Caco-2 (cell line): ENCODE results near the gene NNAT. TPM values are rescaled to one million over a fixed set of nuclear protein-coding genes. Genes with fewer than 3 reads are reported as not detected.
A peak's percentile ranks its signal among the peaks of the same experiment; 100 is the strongest.

ENCODE experiments used
- BruUV-seq: library from RNA; stranded (reverse); fragments of 400-500 nt; replicated peaks from 2 replicates; lab custom pipeline; 2021; lab: Mats Ljungman, UMichigan
- CTCF ChIA-PET: fragments of 300-600 bp; sonication (Branson Sonifier 250); formaldehyde crosslinking; loops from one replicate; lab custom pipeline; 2022; ENCODE audit warnings: antibody characterized with exemption; lab: Charles Lee
- POLR2A ChIA-PET: fragments of 300-600 bp; sonication (Branson Sonifier 250); formaldehyde crosslinking; loops from one replicate; lab custom pipeline; 2022; ENCODE audit warnings: antibody characterized with exemption; lab: Charles Lee
- DNase-seq, 2 experiments: peaks; one replicate each; pipeline versions ENCODE4 v3.0.0 to v3.0.0-alpha.2; 2020 to 2022
- H3K27me3 ChIP-seq: replicated peaks from 2 replicates; pipeline ENCODE4 v1.6.0; 2011; ENCODE audit warnings: low read length; ENCODE audit not compliant: control insufficient read depth, insufficient read depth
- H3K36me3 ChIP-seq: 2 replicates; pipeline ENCODE4 v1.5.1; 2011; ENCODE audit warnings: low read length; ENCODE audit not compliant: control insufficient read depth, insufficient read depth
- H3K4me1 ChIP-seq: fragments of 250-450 bp; sonication (Bioruptor Pico); 2 replicates; pipeline ENCODE4 v1.5.1; 2020; ENCODE audit warnings: mild to moderate bottlenecking
- H3K4me3 ChIP-seq: 2 replicates; pipeline ENCODE4 v1.5.1; 2011; ENCODE audit warnings: low read depth, mild to moderate bottlenecking, control low read depth, low read length
- H3K9me3 ChIP-seq: fragments of 250-450 bp; sonication (Bioruptor Pico); 2 replicates; pipeline ENCODE4 v1.5.1; 2020; ENCODE audit warnings: mild to moderate bottlenecking, moderate library complexity
- H3K27ac Mint-ChIP-seq: one replicate; pipeline ENCODE4 v1.8.0; 2022; ENCODE audit warnings: mixed read lengths; ENCODE audit not compliant: unreplicated experiment
- H3K27me3 Mint-ChIP-seq: one replicate; pipeline ENCODE4 v1.8.0; 2022; ENCODE audit warnings: mixed read lengths; ENCODE audit not compliant: insufficient read depth, unreplicated experiment
- H3K36me3 Mint-ChIP-seq: one replicate; pipeline ENCODE4 v1.8.0; 2022; ENCODE audit warnings: mild to moderate bottlenecking, mixed read lengths; ENCODE audit not compliant: insufficient read depth, unreplicated experiment
- H3K4me1 Mint-ChIP-seq: one replicate; pipeline ENCODE4 v1.8.0; 2022; ENCODE audit warnings: low read depth, mixed read lengths; ENCODE audit not compliant: unreplicated experiment
- H3K4me3 Mint-ChIP-seq: one replicate; pipeline ENCODE4 v1.8.0; 2022; ENCODE audit warnings: mild to moderate bottlenecking, moderate library complexity, mixed read lengths; ENCODE audit not compliant: unreplicated experiment
- H3K9me3 Mint-ChIP-seq: one replicate; pipeline ENCODE4 v1.8.0; 2022; ENCODE audit warnings: mixed read lengths; ENCODE audit not compliant: unreplicated experiment
- intact Hi-C: fragments of 100-400 bp; cut with micrococcal nuclease; formaldehyde crosslinking; loops from one replicate; pipeline ENCODE4 v1.10.0; 2022; ENCODE audit not compliant: unreplicated experiment
- total RNA-seq: library from RNA; stranded (reverse); gene quantifications from 2 replicates; pipeline ENCODE4 v1.2.3, GENCODE V29; 2022
- TF ChIP-seq, protein P1 (sequence below), 2 experiments: fragments of 200-600 bp in 1 of 2; IDR thresholded peaks; 1 replicate in 1 of 2; 2 replicates in 1 of 2; pipeline versions ENCODE4 v1.5.1 to v1.8.0; 2011 to 2022; ENCODE audit warnings: antibody characterized with exemption in 1 of 2, control low read depth in 1 of 2, inconsistent platforms in 1 of 2, low read depth in 1 of 2, low read length in 1 of 2, mild to moderate bottlenecking in 1 of 2, moderate library complexity in 1 of 2; ENCODE audit not compliant: insufficient read depth in 1 of 2, severe bottlenecking in 1 of 2, unreplicated experiment in 1 of 2

NNAT gene
- total RNA-seq, 1 experiment from 2014 or later = not detected

DNA sequence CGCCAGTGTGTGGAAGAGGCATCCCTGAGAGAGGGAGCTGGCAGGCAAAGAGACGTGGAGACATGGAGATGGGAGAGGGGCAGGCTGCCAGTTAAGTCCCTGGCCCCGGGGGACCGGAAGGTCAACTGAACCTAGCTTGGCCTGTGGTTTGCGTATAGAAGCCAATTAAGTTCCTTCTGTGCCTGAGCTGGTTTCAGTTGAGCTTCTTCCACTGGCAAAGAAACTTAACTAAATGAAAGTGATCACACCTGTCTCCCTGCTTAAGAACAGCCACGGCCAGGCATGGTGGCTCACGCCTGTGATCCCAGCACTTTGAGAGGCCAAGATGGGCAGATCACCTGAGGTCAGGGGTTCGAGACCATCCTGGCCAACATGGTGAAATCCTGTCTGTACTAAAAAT, 26.7 kb upstream of the NNAT start:
- intact Hi-C loops = no loop called here
- Histone ChIP-seq H3K27me3 (no peaks in the 10 kb centered on the region), H3K9me3 (no peaks in the 10 kb centered on the region), H3K4me1 (no peaks in the 10 kb centered on the region), H3K36me3 (no peaks in the 10 kb centered on the region), H3K4me3 (no peak overlapping the region)
- CTCF ChIA-PET = interaction anchor here (0.9 to 1.2 kb wide), 3 partner anchors 12 to 302 kb away, joined by 3 read pairs; no protein-coding TSS in a partner anchor
- H3K36me3 Mint-ChIP-seq = no peaks in the 10 kb centered on the region
- no peaks in the 10 kb centered on the region for H3K27me3 Mint-ChIP-seq
- no peaks in the 10 kb centered on the region for H3K9me3 Mint-ChIP-seq
- TF ChIP-seq, protein P1, sequence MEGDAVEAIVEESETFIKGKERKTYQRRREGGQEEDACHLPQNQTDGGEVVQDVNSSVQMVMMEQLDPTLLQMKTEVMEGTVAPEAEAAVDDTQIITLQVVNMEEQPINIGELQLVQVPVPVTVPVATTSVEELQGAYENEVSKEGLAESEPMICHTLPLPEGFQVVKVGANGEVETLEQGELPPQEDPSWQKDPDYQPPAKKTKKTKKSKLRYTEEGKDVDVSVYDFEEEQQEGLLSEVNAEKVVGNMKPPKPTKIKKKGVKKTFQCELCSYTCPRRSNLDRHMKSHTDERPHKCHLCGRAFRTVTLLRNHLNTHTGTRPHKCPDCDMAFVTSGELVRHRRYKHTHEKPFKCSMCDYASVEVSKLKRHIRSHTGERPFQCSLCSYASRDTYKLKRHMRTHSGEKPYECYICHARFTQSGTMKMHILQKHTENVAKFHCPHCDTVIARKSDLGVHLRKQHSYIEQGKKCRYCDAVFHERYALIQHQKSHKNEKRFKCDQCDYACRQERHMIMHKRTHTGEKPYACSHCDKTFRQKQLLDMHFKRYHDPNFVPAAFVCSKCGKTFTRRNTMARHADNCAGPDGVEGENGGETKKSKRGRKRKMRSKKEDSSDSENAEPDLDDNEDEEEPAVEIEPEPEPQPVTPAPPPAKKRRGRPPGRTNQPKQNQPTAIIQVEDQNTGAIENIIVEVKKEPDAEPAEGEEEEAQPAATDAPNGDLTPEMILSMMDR (IDR thresholded peaks at IDR 0.05; ENCODE audit: insufficient read depth in 1 of 2, low read depth in 1 of 2, low read length in 1 of 2, severe bottlenecking in 1 of 2, unreplicated experiment in 1 of 2) = no peak
- DNase-seq = peak in 1 of 2 experiments; percentile 31
- BruUV-seq = no TSS peak
- H3K4me1 Mint-ChIP-seq = no peaks in the 10 kb centered on the region
- H3K27ac Mint-ChIP-seq = no peak overlapping the region
- no peak overlapping the region for H3K4me3 Mint-ChIP-seq
- POLR2A ChIA-PET = no interaction called here

DNA sequence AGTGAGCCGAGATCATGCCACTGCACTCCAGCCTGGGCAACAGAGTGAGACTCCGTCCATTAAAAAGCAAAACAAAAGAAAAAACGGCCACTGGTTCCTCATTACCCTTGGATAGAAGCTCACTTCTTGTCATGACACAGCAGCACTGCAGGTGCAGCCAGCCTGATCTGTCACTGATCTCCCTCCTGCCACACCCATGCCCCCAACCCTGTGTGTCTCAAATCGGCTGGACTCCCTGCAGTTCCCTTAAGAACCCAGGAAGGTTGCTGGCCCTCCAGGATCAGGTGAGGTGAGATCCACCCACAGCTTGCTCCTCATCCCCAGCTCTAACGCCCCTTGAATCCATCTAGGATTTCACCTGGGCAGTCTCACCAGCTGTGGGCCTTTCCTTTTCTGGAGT, 26.3 kb upstream of the NNAT start:
- TF ChIP-seq, protein P1 (IDR thresholded peaks at IDR 0.05; ENCODE audit: insufficient read depth in 1 of 2, low read depth in 1 of 2, low read length in 1 of 2, severe bottlenecking in 1 of 2, unreplicated experiment in 1 of 2) = no peak
- Mint-ChIP-seq H3K36me3 (no peaks in the 10 kb centered on the region), H3K4me3 (no peak overlapping the region), H3K9me3 (no peaks in the 10 kb centered on the region), H3K27ac (no peak overlapping the region), H3K4me1 (no peaks in the 10 kb centered on the region), H3K27me3 (no peaks in the 10 kb centered on the region)
- Histone ChIP-seq H3K9me3 (no peaks in the 10 kb centered on the region), H3K36me3 (no peaks in the 10 kb centered on the region), H3K27me3 (no peaks in the 10 kb centered on the region), H3K4me1 (no peaks in the 10 kb centered on the region), H3K4me3 (no peak overlapping the region)
- ChIA-PET CTCF (interaction anchor here (0.9 to 1.2 kb wide), 3 partner anchors 12 to 303 kb away, joined by 3 read pairs; no protein-coding TSS in a partner anchor), POLR2A (no interaction called here)
- DNase-seq = peak in 1 of 2 experiments; percentile 30
- no TSS peak for BruUV-seq
- intact Hi-C loops = no loop called here

DNA sequence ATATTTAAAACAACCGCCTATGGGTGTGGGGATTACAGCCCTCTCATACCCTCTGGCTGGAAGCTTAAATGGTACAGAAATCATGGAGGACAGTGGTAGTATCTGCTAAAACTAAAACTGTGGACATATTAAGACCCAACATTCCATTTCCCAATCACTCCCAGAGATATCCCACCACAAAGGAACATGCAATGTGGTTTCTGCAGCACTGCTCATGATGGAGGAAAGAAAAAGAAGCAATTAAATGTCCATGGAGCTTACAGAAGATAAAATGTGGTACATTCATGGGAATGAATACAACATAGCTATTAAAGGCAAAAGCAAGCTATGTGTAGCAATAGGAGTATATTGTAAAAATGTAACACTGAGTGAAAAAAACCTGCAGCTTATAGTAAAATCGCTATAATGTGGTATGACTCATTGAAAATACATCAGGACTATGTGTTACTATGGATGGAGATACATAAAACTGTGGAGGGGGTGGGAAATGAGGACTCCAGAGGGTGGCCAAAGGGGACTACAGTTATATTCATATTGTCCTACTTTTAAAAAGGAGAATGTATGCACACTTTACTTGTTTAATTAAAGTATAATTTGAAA, 22.9 kb upstream of the NNAT start:
- no peak for DNase-seq
- no TSS peak for BruUV-seq
- Histone ChIP-seq H3K36me3 (no peaks in the 10 kb centered on the region), H3K4me1 (no peaks in the 10 kb centered on the region), H3K9me3 (no peaks in the 10 kb centered on the region), H3K4me3 (no peak overlapping the region), H3K27me3 (no peaks in the 10 kb centered on the region)
- H3K4me3 Mint-ChIP-seq = no peak overlapping the region
- H3K27ac Mint-ChIP-seq = no peak overlapping the region
- intact Hi-C loops = no loop called here
- no peaks in the 10 kb centered on the region for H3K4me1 Mint-ChIP-seq
- TF ChIP-seq, protein P1 (IDR thresholded peaks at IDR 0.05; ENCODE audit: insufficient read depth in 1 of 2, low read depth in 1 of 2, low read length in 1 of 2, severe bottlenecking in 1 of 2, unreplicated experiment in 1 of 2) = no peak
- ChIA-PET POLR2A (no interaction called here), CTCF (interaction anchor here (0.5 kb wide), 1 partner anchor 495 kb away, joined by 5 read pairs; no protein-coding TSS in a partner anchor)
- H3K27me3 Mint-ChIP-seq = no peaks in the 10 kb centered on the region
- no peaks in the 10 kb centered on the region for H3K36me3 Mint-ChIP-seq
- H3K9me3 Mint-ChIP-seq = no peaks in the 10 kb centered on the region
